Mesenchymal stem cell (in vitro differentiated cells and primary cell): ENCODE measurements around the gene DMD.

Experiments used
- DNase-seq: peaks from one replicate; pipeline ENCODE4 v3.0.0-alpha.2; 2013
- H2AFZ ChIP-seq: one replicate; pipeline ENCODE4 v1.6.1; 2013; ENCODE audit warnings: low read depth, mild to moderate bottlenecking, control low read depth, inconsistent platforms, low read length, moderate library complexity
- H2AK5ac ChIP-seq: 2 replicates; pipeline ENCODE4 v1.6.1; 2013; ENCODE audit warnings: low read length, moderate library complexity, mild to moderate bottlenecking, inconsistent platforms; ENCODE audit not compliant: severe bottlenecking
- H2BK120ac ChIP-seq: one replicate; pipeline ENCODE4 v1.6.1; 2013; ENCODE audit warnings: low read depth, mild to moderate bottlenecking, inconsistent platforms, low read length, moderate library complexity
- H2BK12ac ChIP-seq, 2 experiments: one replicate each; pipeline ENCODE4 v1.6.1; 2013; ENCODE audit warnings: inconsistent platforms in 2 of 2, low read length in 2 of 2, mild to moderate bottlenecking in 2 of 2, moderate library complexity in 2 of 2, control low read depth in 1 of 2
- H2BK15ac ChIP-seq: one replicate; pipeline ENCODE4 v1.6.1; 2013; ENCODE audit warnings: mild to moderate bottlenecking, low read depth, inconsistent platforms; ENCODE audit not compliant: poor library complexity, severe bottlenecking
- H2BK5ac ChIP-seq: 2 replicates; pipeline ENCODE4 v1.6.1; 2013; ENCODE audit warnings: low read depth, mild to moderate bottlenecking, low read length, control low read depth, inconsistent platforms; ENCODE audit not compliant: poor library complexity, severe bottlenecking
- H3K14ac ChIP-seq, 2 experiments: one replicate each; pipeline ENCODE4 v1.6.1; 2013; ENCODE audit warnings: inconsistent platforms in 2 of 2, low read length in 2 of 2, control low read depth in 1 of 2, mild to moderate bottlenecking in 1 of 2, moderate library complexity in 1 of 2
- H3K18ac ChIP-seq, 2 experiments: one replicate each; pipeline ENCODE4 v1.6.1; 2013; ENCODE audit warnings: inconsistent platforms in 2 of 2, low read length in 2 of 2, control low read depth in 1 of 2, low read depth in 1 of 2, mild to moderate bottlenecking in 1 of 2
- H3K23ac ChIP-seq, 2 experiments: one replicate each; pipeline ENCODE4 v1.6.1; 2013; ENCODE audit warnings: inconsistent platforms in 2 of 2, low read length in 2 of 2, mild to moderate bottlenecking in 2 of 2, moderate library complexity in 2 of 2, control low read depth in 1 of 2
- H3K27ac ChIP-seq: 2 replicates; pipeline ENCODE4 v1.5.1; 2013; ENCODE audit warnings: mild to moderate bottlenecking, moderate library complexity, low read length, control low read depth, inconsistent platforms; ENCODE audit not compliant: poor library complexity, severe bottlenecking
- H3K27me3 ChIP-seq, 2 experiments: 2 replicates each; pipeline versions ENCODE4 v1.6.1 to v1.7.0; 2013; ENCODE audit warnings: low read length in 2 of 2, mild to moderate bottlenecking in 2 of 2, moderate library complexity in 2 of 2, control low read depth in 1 of 2, inconsistent platforms in 1 of 2; ENCODE audit not compliant: control insufficient read depth in 1 of 2, insufficient read depth in 1 of 2
- H3K36me3 ChIP-seq, 2 experiments: 2 replicates each; pipeline versions ENCODE4 v1.6.1 to v1.7.0; 2013; ENCODE audit warnings: low read length in 2 of 2, control low read depth in 1 of 2, inconsistent platforms in 1 of 2, low read depth in 1 of 2, mild to moderate bottlenecking in 1 of 2; ENCODE audit not compliant: insufficient read depth in 2 of 2, control insufficient read depth in 1 of 2
- H3K4ac ChIP-seq, 2 experiments: one replicate each; pipeline ENCODE4 v1.6.1; 2013; ENCODE audit warnings: inconsistent platforms in 2 of 2, low read length in 2 of 2, mild to moderate bottlenecking in 2 of 2, moderate library complexity in 2 of 2, control low read depth in 1 of 2, low read depth in 1 of 2
- H3K4me1 ChIP-seq: 2 replicates; pipeline ENCODE4 v1.6.1; 2013; ENCODE audit warnings: low read depth, low read length, control low read depth; ENCODE audit not compliant: control insufficient read depth, insufficient read depth
- H3K4me2 ChIP-seq: 2 replicates; pipeline ENCODE4 v1.6.1; 2013; ENCODE audit warnings: low read length, mild to moderate bottlenecking, inconsistent platforms; ENCODE audit not compliant: poor library complexity, severe bottlenecking
- H3K4me3 ChIP-seq, 2 experiments: 2 replicates each; pipeline versions ENCODE4 v1.5.1 to v1.7.0; 2013; ENCODE audit warnings: low read length in 2 of 2, mild to moderate bottlenecking in 2 of 2, control low read depth in 1 of 2, low read depth in 1 of 2; ENCODE audit not compliant: insufficient read depth in 1 of 2
- H3K79me1 ChIP-seq: replicated peaks from 2 replicates; pipeline ENCODE4 v1.6.1; 2013; ENCODE audit warnings: mild to moderate bottlenecking, control low read depth, low read length, inconsistent platforms; ENCODE audit not compliant: poor library complexity, severe bottlenecking
- H3K9ac ChIP-seq: 2 replicates; pipeline ENCODE4 v1.7.0; 2013; ENCODE audit warnings: mild to moderate bottlenecking, low read length, moderate library complexity
- H3K9me3 ChIP-seq: 2 replicates; pipeline ENCODE4 v1.7.0; 2013; ENCODE audit warnings: mild to moderate bottlenecking, low read length; ENCODE audit not compliant: control insufficient read depth
- H4K8ac ChIP-seq: one replicate; pipeline ENCODE4 v1.6.1; 2013; ENCODE audit warnings: inconsistent platforms, mild to moderate bottlenecking, low read length, moderate library complexity
- H4K91ac ChIP-seq: one replicate; pipeline ENCODE4 v1.6.1; 2013; ENCODE audit warnings: mild to moderate bottlenecking, low read length, inconsistent platforms
- WGBS: methylation state at CpG from one replicate; pipeline ENCODE4 v1.1.7; 2013; ENCODE audit warnings: mixed read lengths; 5-methylcytosine and 5-hydroxymethylcytosine counted together

The DMD gene

DNA sequence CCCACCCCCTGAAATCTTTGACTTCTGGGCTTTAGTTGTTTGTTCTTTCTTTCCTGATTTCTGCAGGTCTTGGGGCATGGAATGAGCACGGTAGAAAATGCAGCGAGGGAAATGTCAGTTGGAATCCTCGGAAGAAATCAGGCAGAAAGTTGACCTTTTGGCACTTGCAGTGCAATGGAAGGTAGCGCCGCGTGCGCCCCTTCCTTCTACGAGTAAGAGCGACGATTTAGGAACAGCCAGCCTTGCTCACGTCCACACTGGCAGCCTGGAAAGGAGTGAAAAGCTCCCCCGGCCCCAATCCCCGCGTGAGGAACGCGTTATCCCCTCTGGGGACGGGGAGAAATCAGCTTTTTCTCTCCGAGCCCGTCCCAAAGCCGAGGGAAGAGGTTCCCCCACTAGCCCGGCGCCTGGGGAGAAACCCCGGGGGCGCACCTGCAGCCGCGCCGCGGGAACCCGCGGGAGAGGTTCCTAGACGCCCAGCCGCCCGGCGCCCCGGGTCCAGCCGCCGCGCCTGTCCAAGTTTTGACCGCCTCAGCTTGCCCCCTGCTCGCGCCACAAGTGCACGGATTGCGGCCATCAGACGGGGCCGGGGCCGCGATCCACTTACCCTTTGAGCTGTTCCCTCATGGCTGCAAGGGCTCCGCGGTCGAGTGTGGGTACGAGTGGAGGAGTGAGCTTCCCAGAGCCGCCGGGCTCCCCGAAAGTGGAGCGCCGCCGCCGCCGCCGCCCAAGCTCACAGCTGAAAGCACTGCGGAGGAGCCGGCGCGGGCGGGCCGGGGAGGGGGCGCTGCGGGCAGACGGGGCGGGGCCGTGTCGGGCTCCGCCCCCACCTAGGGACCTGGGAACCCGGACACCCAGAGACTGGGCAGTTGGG, 1944.9 kb downstream of the DMD start:
- Histone ChIP-seq H2AK5ac (no peak overlapping the region), H2BK12ac (peak overlapping the region in 1 of 2 experiments; percentile 77), H3K4ac (no peak overlapping the region), H2BK120ac (no peak overlapping the region), H3K27me3 (peaks cover 0 to 16% of the 10 kb centered on the region in 2 experiments), H3K9ac (peak overlapping the region; percentile 41), H2AFZ (no peak overlapping the region), H4K91ac (peak overlapping the region; percentile 68), H2BK5ac (no peak overlapping the region), H3K36me3 (no peaks in the 10 kb centered on the region), H3K4me1 (no peaks in the 10 kb centered on the region), H3K23ac (no peak overlapping the region), H3K18ac (peak overlapping the region; percentile 52 to 62), H3K27ac (peak overlapping the region; percentile 49), H2BK15ac (no peak overlapping the region), H3K79me1 (peaks cover 2% of the 10 kb centered on the region), H3K4me2 (peak overlapping the region; percentile 77), H3K4me3 (peak overlapping the region; percentile 63 to 77), H3K9me3 (no peaks in the 10 kb centered on the region), H3K14ac (no peak overlapping the region), H4K8ac (peak overlapping the region; percentile 60)
- DNase-seq = peak; percentile 50
- 0% methylated on average over 37 of the region's 74 CpGs for WGBS

DNA sequence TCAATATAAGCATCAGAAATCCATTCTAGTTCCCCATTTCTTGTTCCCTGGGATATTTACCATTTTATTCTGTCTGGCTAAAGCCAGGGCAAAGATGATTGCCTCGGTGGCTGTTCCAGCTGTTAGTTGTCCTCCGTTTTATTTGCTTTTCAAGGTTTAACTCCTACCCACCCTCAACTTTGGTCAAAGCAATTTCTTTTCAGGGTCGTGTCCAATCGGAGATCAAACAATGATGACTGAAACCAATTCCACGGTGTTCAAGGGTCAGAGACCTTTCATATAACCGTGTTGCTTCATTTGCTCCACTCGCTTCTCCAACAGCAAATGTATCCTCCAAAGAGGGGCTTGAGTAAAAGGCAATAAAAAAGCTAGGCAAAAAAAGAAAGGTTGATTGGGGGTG, 1946.0 kb downstream of the DMD start:
- no peak overlapping the region for H3K4me3 ChIP-seq
- WGBS = 52% methylated on average over 5 of the region's 7 CpGs
- H4K91ac ChIP-seq = no peak overlapping the region
- no peak overlapping the region for H3K27ac ChIP-seq
- H3K14ac ChIP-seq = no peak overlapping the region
- H3K9ac ChIP-seq = no peak overlapping the region
- H2BK12ac ChIP-seq = no peak overlapping the region
- no peak overlapping the region for H4K8ac ChIP-seq
- no peak overlapping the region for H2BK15ac ChIP-seq
- H2BK5ac ChIP-seq = no peak overlapping the region
- H3K4me1 ChIP-seq = no peaks in the 10 kb centered on the region
- H2BK120ac ChIP-seq = no peak overlapping the region
- no peaks in the 10 kb centered on the region for H3K9me3 ChIP-seq
- H2AFZ ChIP-seq = no peak overlapping the region
- no peak overlapping the region for H3K18ac ChIP-seq
- no peak overlapping the region for H3K23ac ChIP-seq
- peak overlapping the region; percentile 61 for H3K4me2 ChIP-seq
- peaks cover 0 to 16% of the 10 kb centered on the region in 2 experiments for H3K27me3 ChIP-seq
- H2AK5ac ChIP-seq = no peak overlapping the region
- no peak overlapping the region for H3K4ac ChIP-seq
- no peak for DNase-seq
- peaks cover 2% of the 10 kb centered on the region for H3K79me1 ChIP-seq
- H3K36me3 ChIP-seq = no peaks in the 10 kb centered on the region

GRCh38 chrX:31260351-31260750, 1951.0 kb downstream of the DMD start:
- H2BK120ac ChIP-seq = no peak overlapping the region
- no peak overlapping the region for H4K8ac ChIP-seq
- no peak overlapping the region for H2AFZ ChIP-seq
- no peak overlapping the region for H3K27ac ChIP-seq
- no peak overlapping the region for H3K4me3 ChIP-seq
- no peak overlapping the region for H2AK5ac ChIP-seq
- H3K36me3 ChIP-seq = no peaks in the 10 kb centered on the region
- no peak overlapping the region for H3K4ac ChIP-seq
- DNase-seq = no peak
- no peak overlapping the region for H3K9ac ChIP-seq
- H3K9me3 ChIP-seq = no peaks in the 10 kb centered on the region
- H2BK5ac ChIP-seq = no peak overlapping the region
- H3K4me1 ChIP-seq = no peaks in the 10 kb centered on the region
- H2BK12ac ChIP-seq = no peak overlapping the region
- 100% methylated on average over 5 of the region's 5 CpGs for WGBS
- no peak overlapping the region for H3K23ac ChIP-seq
- no peak overlapping the region for H3K14ac ChIP-seq
- H3K79me1 ChIP-seq = peaks cover 2% of the 10 kb centered on the region
- no peak overlapping the region for H3K4me2 ChIP-seq
- no peak overlapping the region for H4K91ac ChIP-seq
- peaks cover 0 to 9% of the 10 kb centered on the region in 2 experiments for H3K27me3 ChIP-seq
- no peak overlapping the region for H3K18ac ChIP-seq
- no peak overlapping the region for H2BK15ac ChIP-seq

GRCh38 chrX:31258166-31258565, 1953.2 kb downstream of the DMD start:
- H3K4me1 ChIP-seq = no peaks in the 10 kb centered on the region
- H3K4me2 ChIP-seq = no peak overlapping the region
- H3K4me3 ChIP-seq = no peak overlapping the region
- DNase-seq = no peak
- 100% methylated on average over 1 of the region's 4 CpGs for WGBS
- no peak overlapping the region for H2AFZ ChIP-seq
- H4K8ac ChIP-seq = no peak overlapping the region
- no peak overlapping the region for H2AK5ac ChIP-seq
- H3K27ac ChIP-seq = no peak overlapping the region
- peaks cover 0 to 4% of the 10 kb centered on the region in 2 experiments for H3K27me3 ChIP-seq
- no peak overlapping the region for H2BK120ac ChIP-seq
- no peak overlapping the region for H3K14ac ChIP-seq
- H3K18ac ChIP-seq = no peak overlapping the region
- H3K36me3 ChIP-seq = no peaks in the 10 kb centered on the region
- H2BK15ac ChIP-seq = no peak overlapping the region
- no peak overlapping the region for H3K23ac ChIP-seq
- H3K9me3 ChIP-seq = no peaks in the 10 kb centered on the region
- no peak overlapping the region for H3K4ac ChIP-seq
- H2BK12ac ChIP-seq = no peak overlapping the region
- H2BK5ac ChIP-seq = no peak overlapping the region
- no peak overlapping the region for H4K91ac ChIP-seq
- peaks cover 2% of the 10 kb centered on the region for H3K79me1 ChIP-seq
- H3K9ac ChIP-seq = no peak overlapping the region
